ENCODE results near the gene MAT2A. TPM values are rescaled to one million over a fixed set of nuclear protein-coding genes. Genes with fewer than 3 reads are reported as not detected.

The MAT2A gene
- total and polyA plus RNA-seq, 9 of the 15 experiments (the other 6 are each of a cell fraction or from before 2014, with no cell fraction given): 130 to 1,027 (median 240) TPM

GRCh38 chr2:85538507-85539360 lies at the start of gene MAT2A (continued):
- TF ChIP-seq FOSL1 (tag; conservative IDR thresholded peaks at IDR 0.05) (peak; percentile 56; the same call in 1 of the 2 replicates), ATF2 (CRISPR knock-in tag; IDR thresholded peaks at IDR 0.05) (no peak), FOXK1 (CRISPR knock-in tag; IDR thresholded peaks at IDR 0.05; ENCODE audit: borderline replicate concordance) (0 out of 2 replicates have a peak, but pooled peaks have one; percentile 21), HDGF (IDR thresholded peaks at IDR 0.05) (no peak), TCFL5 (CRISPR knock-in tag; conservative IDR thresholded peaks at IDR 0.05) (no peak), TAF1 (IDR thresholded peaks at IDR 0.05; ENCODE audit: control insufficient read depth, extremely low read depth, insufficient read depth, low read length, severe bottlenecking) (peak; percentile 95), HDAC8 (tag; IDR thresholded peaks at IDR 0.05) (no peak), REST (IDR thresholded peaks at IDR 0.05; ENCODE audit: borderline replicate concordance) (no peak; the same call in 1 of the 2 replicates), REST (CRISPR knock-in tag; IDR thresholded peaks at IDR 0.05; ENCODE audit: low read depth) (0 out of 2 replicates have a peak, but pooled peaks have one; percentile 33), ZBTB8A (IDR thresholded peaks at IDR 0.05; ENCODE audit: partially characterized antibody) (no peak), SREBF2 (CRISPR knock-in tag; IDR thresholded peaks at IDR 0.05) (0 out of 2 replicates have a peak, but pooled peaks have one; percentile 67), RBFOX2 (IDR thresholded peaks at IDR 0.05; ENCODE audit: low read depth, low read length) (peak; percentile 99), HOMEZ (CRISPR knock-in tag; IDR thresholded peaks at IDR 0.05) (no peak), STAG1 (CRISPR knock-in tag; IDR thresholded peaks at IDR 0.05; ENCODE audit: borderline replicate concordance) (no peak)

All from K562 (cell line).